Prostate gland (tissue), 2 donors: Measurements from ENCODE around the gene CD59. TPM values are rescaled to one million over a fixed set of nuclear protein-coding genes. Genes with fewer than 3 reads are reported as not detected.

ENCODE experiments used
- DNase-seq: peaks from one replicate; pipeline ENCODE4 v3.0.0-alpha.2; 2019; ENCODE audit warnings: low spot score
- H3K27ac ChIP-seq, 2 donors: fragments of 200-600 bp; sonication (generic); 2 replicates each; pipeline ENCODE4 v1.5.1; 2017 to 2019
- H3K27me3 ChIP-seq: fragments of 200-600 bp; sonication (generic); replicated peaks from 2 replicates; pipeline ENCODE4 v1.5.1; 2019; ENCODE audit not compliant: insufficient read depth
- H3K36me3 ChIP-seq, 2 donors: fragments of 200-600 bp; sonication (generic); 1 replicate in 1 of 2; 2 replicates in 1 of 2; pipeline versions ENCODE4 v1.5.1 to v1.8.1; 2017 to 2019
- H3K4me1 ChIP-seq: fragments of 200-600 bp; sonication (generic); replicated peaks from 2 replicates; pipeline ENCODE4 v1.5.1; 2019
- H3K4me3 ChIP-seq, 2 donors: fragments of 200-600 bp; sonication (generic); 2 replicates each; pipeline ENCODE4 v1.5.1; 2017 to 2019
- H3K9me3 ChIP-seq: fragments of 200-600 bp; sonication (generic); 2 replicates; pipeline ENCODE4 v1.5.1; 2017
- POLR2A ChIP-seq: fragments of 450-650 bp; IDR thresholded peaks from one replicate; pipeline ENCODE4 v1.6.1; 2016; ENCODE audit warnings: antibody characterized with exemption, mild to moderate bottlenecking
- POLR2AphosphoS5 ChIP-seq: sonication (generic); formaldehyde crosslinking; IDR thresholded peaks from one replicate; pipeline ENCODE4 v1.6.1; 2017; ENCODE audit warnings: antibody characterized with exemption
- WGBS: methylation state at CpG from one replicate; pipeline ENCODE4 v1.1.5; 2018; 5-methylcytosine and 5-hydroxymethylcytosine counted together
- intact Hi-C: fragments of 100-400 bp; cut with DNase I; formaldehyde crosslinking; loops from one replicate; pipeline ENCODE4 v1.14.2; 2022
- total RNA-seq, 2 donors: library from RNA; depleted of rRNA; stranded (reverse); fragments of >200 nt; gene quantifications; one replicate each; pipeline ENCODE4 v1.1.0, GENCODE V29; 2016
- TF ChIP-seq, protein P1 (sequence below), 4 experiments: fragments of 200-600 bp in 2 of 4; fragments of 450-650 bp in 2 of 4; sonication (generic) in 2 of 4; IDR thresholded peaks; 1 replicate in 3 of 4; 2 replicates in 1 of 4; pipeline ENCODE4 v1.5.1; 2016 to 2019; ENCODE audit warnings: antibody characterized with exemption in 4 of 4, mild to moderate bottlenecking in 2 of 4, moderate library complexity in 2 of 4

The CD59 gene
- total RNA-seq, 2 donors from 2014 or later: 205 to 274 TPM

DNA sequence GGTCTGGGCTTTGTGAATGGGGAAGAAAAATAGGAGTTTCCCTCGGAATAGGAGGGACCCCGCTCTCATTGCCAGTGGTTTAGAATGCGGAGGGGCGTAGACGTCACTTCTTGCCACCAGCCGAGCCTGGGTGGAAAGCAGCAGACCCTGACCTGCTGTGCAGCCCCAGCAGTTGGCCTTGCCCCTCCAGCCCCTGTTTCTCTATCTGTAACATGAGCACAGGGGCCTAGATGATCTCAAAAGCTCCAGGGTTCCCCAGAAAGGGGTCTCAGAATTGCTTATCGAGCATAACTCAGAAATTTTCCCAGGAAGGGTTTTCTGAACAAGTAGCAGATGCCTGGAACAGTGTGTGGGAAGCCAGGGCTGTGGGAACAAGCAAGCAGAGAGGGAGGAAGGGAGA is 79.5 kb downstream of the CD59 start:
- WGBS: 92% methylated on average over 7 of the region's 7 CpGs
- H3K27ac ChIP-seq: no peak overlapping the region
- H3K36me3 ChIP-seq: no peaks in the 10 kb centered on the region
- no peak for DNase-seq
- H3K4me1 ChIP-seq: no peaks in the 10 kb centered on the region
- H3K4me3 ChIP-seq: no peak overlapping the region
- intact Hi-C loops: no loop called here
- TF ChIP-seq, protein P1, sequence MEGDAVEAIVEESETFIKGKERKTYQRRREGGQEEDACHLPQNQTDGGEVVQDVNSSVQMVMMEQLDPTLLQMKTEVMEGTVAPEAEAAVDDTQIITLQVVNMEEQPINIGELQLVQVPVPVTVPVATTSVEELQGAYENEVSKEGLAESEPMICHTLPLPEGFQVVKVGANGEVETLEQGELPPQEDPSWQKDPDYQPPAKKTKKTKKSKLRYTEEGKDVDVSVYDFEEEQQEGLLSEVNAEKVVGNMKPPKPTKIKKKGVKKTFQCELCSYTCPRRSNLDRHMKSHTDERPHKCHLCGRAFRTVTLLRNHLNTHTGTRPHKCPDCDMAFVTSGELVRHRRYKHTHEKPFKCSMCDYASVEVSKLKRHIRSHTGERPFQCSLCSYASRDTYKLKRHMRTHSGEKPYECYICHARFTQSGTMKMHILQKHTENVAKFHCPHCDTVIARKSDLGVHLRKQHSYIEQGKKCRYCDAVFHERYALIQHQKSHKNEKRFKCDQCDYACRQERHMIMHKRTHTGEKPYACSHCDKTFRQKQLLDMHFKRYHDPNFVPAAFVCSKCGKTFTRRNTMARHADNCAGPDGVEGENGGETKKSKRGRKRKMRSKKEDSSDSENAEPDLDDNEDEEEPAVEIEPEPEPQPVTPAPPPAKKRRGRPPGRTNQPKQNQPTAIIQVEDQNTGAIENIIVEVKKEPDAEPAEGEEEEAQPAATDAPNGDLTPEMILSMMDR (IDR thresholded peaks at IDR 0.05): no peak
- TF ChIP-seq POLR2AphosphoS5: no peak
- TF ChIP-seq POLR2A: no peak
- H3K9me3 ChIP-seq: no peaks in the 10 kb centered on the region
- H3K27me3 ChIP-seq: no peaks in the 10 kb centered on the region

DNA sequence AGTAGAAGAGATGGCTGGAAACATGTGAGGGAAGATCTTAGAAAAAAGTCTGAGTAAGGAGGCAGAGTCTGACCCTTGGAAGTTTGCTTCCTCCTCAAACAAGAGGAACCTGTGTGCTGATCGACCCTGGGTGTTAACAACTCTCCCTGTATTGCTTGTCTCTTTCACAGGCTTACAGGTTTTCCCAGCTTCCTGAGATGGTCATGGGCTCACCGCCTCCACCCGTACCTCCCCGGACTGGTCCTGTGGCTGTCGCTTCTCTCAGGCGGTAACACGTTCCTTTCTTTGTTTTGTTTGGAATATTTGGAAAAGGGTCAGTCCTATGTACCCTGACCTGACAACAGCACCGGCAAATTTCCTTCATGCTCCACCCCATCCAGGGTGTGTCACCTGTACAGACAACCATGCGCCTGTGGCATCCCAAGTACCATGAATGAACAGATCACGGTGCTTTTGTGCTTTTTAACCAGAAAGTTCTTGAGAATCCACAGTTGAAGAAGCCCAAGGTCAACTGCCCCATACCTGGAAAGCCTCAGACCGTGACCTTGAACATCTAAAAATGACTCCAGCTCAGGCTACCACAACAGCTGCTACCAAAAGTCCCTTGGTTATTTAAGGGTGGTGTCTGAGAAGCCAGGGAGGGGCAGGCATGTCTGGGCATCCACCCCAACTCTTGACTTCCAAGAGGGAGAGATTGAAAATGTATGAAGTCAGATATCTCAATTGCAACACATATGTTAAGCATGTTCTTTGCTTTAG is 80.2 kb downstream of the CD59 start:
- WGBS: 69% methylated on average over 11 of the region's 11 CpGs
- no peaks in the 10 kb centered on the region for H3K9me3 ChIP-seq
- no peaks in the 10 kb centered on the region for H3K27me3 ChIP-seq
- intact Hi-C loops: no loop called here
- no peaks in the 10 kb centered on the region for H3K36me3 ChIP-seq
- H3K4me3 ChIP-seq: no peak overlapping the region
- no peaks in the 10 kb centered on the region for H3K4me1 ChIP-seq
- no peak for DNase-seq
- TF ChIP-seq POLR2A: no peak
- TF ChIP-seq, protein P1 (IDR thresholded peaks at IDR 0.05): no peak
- no peak for TF ChIP-seq POLR2AphosphoS5
- no peak overlapping the region for H3K27ac ChIP-seq

DNA sequence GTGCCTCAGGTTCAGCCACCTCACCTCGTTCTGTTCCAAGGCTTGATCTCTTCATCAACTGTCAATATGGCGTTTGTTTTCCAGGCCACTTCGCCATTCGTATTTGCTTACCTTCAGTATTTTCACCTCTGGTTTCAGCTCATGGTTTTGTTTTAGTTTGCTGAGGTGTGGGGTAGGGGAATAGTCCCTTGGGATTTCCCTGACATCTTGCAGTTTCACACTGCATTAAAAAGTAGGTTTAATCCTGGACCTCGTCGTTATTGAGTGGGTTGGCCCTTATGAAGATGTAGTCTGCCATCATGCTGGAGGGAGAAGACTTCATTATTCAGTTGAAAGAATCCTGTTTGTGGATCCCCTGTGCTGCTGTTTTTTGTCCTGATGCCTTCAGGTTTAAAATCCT is 81.6 kb downstream of the CD59 start:
- Histone ChIP-seq H3K27me3 (peaks cover 1% of the 10 kb centered on the region), H3K4me1 (no peaks in the 10 kb centered on the region), H3K9me3 (no peaks in the 10 kb centered on the region), H3K36me3 (no peaks in the 10 kb centered on the region), H3K4me3 (no peak overlapping the region), H3K27ac (no peak overlapping the region)
- TF ChIP-seq POLR2AphosphoS5: no peak
- TF ChIP-seq, protein P1 (IDR thresholded peaks at IDR 0.05): no peak
- no peak for TF ChIP-seq POLR2A
- intact Hi-C loops: no loop called here
- no peak for DNase-seq
- 90% methylated on average over 6 of the region's 6 CpGs for WGBS

Other genes starting within 250 kb of the CD59 start
- not detected for gene C11orf91, start 35.6 kb downstream of the CD59 start, total RNA-seq
- gene FBXO3, start 38.1 kb upstream of the CD59 start, total RNA-seq: 10 to 100 TPM; 24.5 to 45.0 TPM
- gene LMO2, start 155.7 kb upstream of the CD59 start, total RNA-seq: 10 to 100 TPM; 11.4 to 25.0 TPM